DOHH2 (cell line): ENCODE data around the gene ROBO2.

Source experiments
- H3F3A ChIP-seq: fragments of 200-600 bp; sonication (generic), shearing (Covaris generic); 2 replicates; pipeline ENCODE4 v1.6.0; 2016; ENCODE audit warnings: antibody characterized with exemption, mild to moderate bottlenecking; ENCODE audit not compliant: control insufficient read depth, insufficient read depth
- H3K27ac ChIP-seq: fragments of 200-600 bp; sonication (generic); 2 replicates; pipeline ENCODE4 v1.5.1; 2014; ENCODE audit warnings: low read depth, mild to moderate bottlenecking, low read length, moderate library complexity
- H3K27me3 ChIP-seq: fragments of 200-600 bp; sonication (generic); 2 replicates; pipeline ENCODE4 v1.6.1; 2014; ENCODE audit warnings: mild to moderate bottlenecking, low read length, mixed read lengths; ENCODE audit not compliant: control insufficient read depth
- H3K36me3 ChIP-seq: fragments of 200-600 bp; sonication (generic); 2 replicates; pipeline ENCODE4 v1.6.1; 2014; ENCODE audit warnings: mild to moderate bottlenecking, low read length, moderate library complexity, mixed read lengths; ENCODE audit not compliant: control insufficient read depth
- H3K4me1 ChIP-seq: fragments of 200-600 bp; sonication (generic); 2 replicates; pipeline ENCODE4 v1.6.1; 2014; ENCODE audit warnings: mild to moderate bottlenecking, low read length, mixed read lengths; ENCODE audit not compliant: control insufficient read depth
- H3K4me2 ChIP-seq: fragments of 200-600 bp; sonication (generic); 2 replicates; pipeline ENCODE4 v1.6.0; 2014; ENCODE audit warnings: mild to moderate bottlenecking, low read length, moderate library complexity
- H3K4me3 ChIP-seq: fragments of 200-600 bp; sonication (generic); 2 replicates; pipeline ENCODE4 v1.5.1; 2014; ENCODE audit warnings: mild to moderate bottlenecking, low read length, mixed read lengths
- H3K79me2 ChIP-seq: fragments of 200-600 bp; sonication (generic); 2 replicates; pipeline ENCODE4 v1.6.1; 2014; ENCODE audit warnings: mild to moderate bottlenecking, low read length, mixed read lengths; ENCODE audit not compliant: control insufficient read depth
- H3K9me2 ChIP-seq: fragments of 200-600 bp; sonication (generic); replicated peaks from 2 replicates; pipeline ENCODE4 v1.6.1; 2014; ENCODE audit warnings: mild to moderate bottlenecking, low read length, mixed read lengths; ENCODE audit not compliant: control insufficient read depth
- H3K9me3 ChIP-seq: fragments of 200-600 bp; sonication (generic); 2 replicates; pipeline ENCODE4 v1.6.1; 2014; ENCODE audit warnings: antibody characterized with exemption, low read length, mixed read lengths; ENCODE audit not compliant: control insufficient read depth, insufficient read depth
- H4K20me1 ChIP-seq: fragments of 200-600 bp; sonication (generic); 2 replicates; pipeline ENCODE4 v1.6.0; 2014; ENCODE audit warnings: low read depth, mild to moderate bottlenecking, antibody characterized with exemption, low read length, moderate library complexity; ENCODE audit not compliant: control insufficient read depth, insufficient read depth
- CTCF ChIP-seq: fragments of 200-600 bp; sonication (generic); IDR thresholded peaks from one replicate; pipeline ENCODE4 v1.5.1; 2014; ENCODE audit warnings: antibody characterized with exemption, mild to moderate bottlenecking, low read depth, low read length; ENCODE audit not compliant: poor library complexity, severe bottlenecking
- EZH2phosphoT487 ChIP-seq: fragments of 200-600 bp; sonication (generic); IDR thresholded peaks from 2 replicates; pipeline ENCODE4 v1.6.1; 2017; ENCODE audit warnings: borderline replicate concordance, mild to moderate bottlenecking, antibody characterized with exemption, low read length, moderate library complexity, mixed read lengths

ROBO2 gene

GRCh38 chr3:77325702-77326101, 285.8 kb downstream of the ROBO2 start:
- H3K4me1 ChIP-seq = no peaks in the 10 kb centered on the region
- H3K4me2 ChIP-seq = no peak overlapping the region
- no peak overlapping the region for H3K27ac ChIP-seq
- H3K4me3 ChIP-seq = no peak overlapping the region
- H3K36me3 ChIP-seq = no peaks in the 10 kb centered on the region
- no peak for TF ChIP-seq EZH2phosphoT487
- no peak for TF ChIP-seq CTCF
- no peaks in the 10 kb centered on the region for H3K79me2 ChIP-seq
- H3F3A ChIP-seq = no peaks in the 10 kb centered on the region
- H3K9me3 ChIP-seq = no peaks in the 10 kb centered on the region
- H3K27me3 ChIP-seq = no peaks in the 10 kb centered on the region
- H3K9me2 ChIP-seq = no peaks in the 10 kb centered on the region
- no peaks in the 10 kb centered on the region for H4K20me1 ChIP-seq

- TF ChIP-seq CTCF (no peak), EZH2phosphoT487 (no peak)
- Histone ChIP-seq H3K9me2 (no peaks in the 10 kb centered on the region), H3K79me2 (no peaks in the 10 kb centered on the region), H3K4me1 (no peaks in the 10 kb centered on the region), H3F3A (no peaks in the 10 kb centered on the region), H3K36me3 (no peaks in the 10 kb centered on the region), H3K27me3 (no peaks in the 10 kb centered on the region), H3K9me3 (no peaks in the 10 kb centered on the region), H3K27ac (no peak overlapping the region), H3K4me3 (no peak overlapping the region), H3K4me2 (no peak overlapping the region), H4K20me1 (no peaks in the 10 kb centered on the region)
These were observed 286.7 kb downstream of the ROBO2 start for GRCh38 chr3:77326586-77326985.

- Histone ChIP-seq H3K9me3 (no peaks in the 10 kb centered on the region), H3K9me2 (no peaks in the 10 kb centered on the region), H3K4me2 (no peak overlapping the region), H3K27me3 (no peaks in the 10 kb centered on the region), H4K20me1 (no peaks in the 10 kb centered on the region), H3K36me3 (no peaks in the 10 kb centered on the region), H3K79me2 (no peaks in the 10 kb centered on the region), H3K27ac (no peak overlapping the region), H3F3A (no peaks in the 10 kb centered on the region), H3K4me3 (no peak overlapping the region), H3K4me1 (no peaks in the 10 kb centered on the region)
- TF ChIP-seq CTCF (no peak), EZH2phosphoT487 (no peak)
These were observed 288.8 kb downstream of the ROBO2 start for GRCh38 chr3:77328690-77329089.

GRCh38 chr3:77329116-77329515, 289.2 kb downstream of the ROBO2 start:
- no peak overlapping the region for H3K27ac ChIP-seq
- no peak for TF ChIP-seq EZH2phosphoT487
- no peaks in the 10 kb centered on the region for H3K36me3 ChIP-seq
- H3K4me2 ChIP-seq = no peak overlapping the region
- H3K4me1 ChIP-seq = no peaks in the 10 kb centered on the region
- no peaks in the 10 kb centered on the region for H3F3A ChIP-seq
- H3K9me2 ChIP-seq = no peaks in the 10 kb centered on the region
- no peaks in the 10 kb centered on the region for H4K20me1 ChIP-seq
- no peaks in the 10 kb centered on the region for H3K27me3 ChIP-seq
- H3K4me3 ChIP-seq = no peak overlapping the region
- no peaks in the 10 kb centered on the region for H3K9me3 ChIP-seq
- no peaks in the 10 kb centered on the region for H3K79me2 ChIP-seq
